ENCODE results near the gene IL17RC. TPM values are rescaled to one million over a fixed set of nuclear protein-coding genes. Genes with fewer than 3 reads are reported as not detected.

IL17RC gene
- total and polyA plus RNA-seq, 2 of the 8 experiments (the other 6 are each of a cell fraction or from before 2014, with no cell fraction given): 11.8 to 13.0 TPM

GRCh38 chr3:9966841-9967240 is 49.9 kb downstream of the IL17RC start:
- Histone ChIP-seq H3K23me2 (ENCODE audit: low read depth, low read length) (no peaks in the 10 kb centered on the region), H3K14ac (ENCODE audit: insufficient read length) (no peak overlapping the region), H3K4me3 (ENCODE audit: extremely low read depth in 1 of 4, insufficient read depth in 2 of 4, low read depth in 3 of 4, low read length in 4 of 4) (no peak overlapping the region), H3K9me3 (ENCODE audit: insufficient read depth in 2 of 2, low read depth in 1 of 2, low read length in 1 of 2) (no peaks in the 10 kb centered on the region), H4K8ac (ENCODE audit: extremely low read depth, insufficient read depth, low read length) (no peak overlapping the region), H3K36me3 (ENCODE audit: control insufficient read depth in 2 of 4, insufficient read depth in 4 of 4, low read length in 3 of 4) (peaks cover 0 to 23% (median 12%) of the 10 kb centered on the region in 4 experiments; a peak in 6 of 8 replicates), H3K18ac (ENCODE audit: extremely low read depth, low read length) (no peak overlapping the region), H3K4me2 (ENCODE audit: insufficient read depth in 1 of 2, low read depth in 2 of 2, low read length in 2 of 2) (no peak overlapping the region), H2BK12ac (ENCODE audit: low read depth, low read length) (no peak overlapping the region), H3K27ac (ENCODE audit: low read depth, low read length) (no peak overlapping the region), H2BK20ac (ENCODE audit: low read length) (no peak overlapping the region), H3K79me1 (ENCODE audit: low read depth, low read length) (no peaks in the 10 kb centered on the region), H3K23ac (ENCODE audit: insufficient read length) (no peak overlapping the region), H2BK15ac (ENCODE audit: low read length) (no peak overlapping the region), H3K27me3 (replicated peaks in 1 of 4; ENCODE audit: control insufficient read depth in 3 of 4, extremely low read depth in 1 of 4, insufficient read depth in 3 of 4, low read length in 3 of 4) (no peaks in the 10 kb centered on the region), H3K79me2 (ENCODE audit: control insufficient read depth in 1 of 2, insufficient read depth in 2 of 2, low read length in 2 of 2) (no peaks in the 10 kb centered on the region), H4K5ac (ENCODE audit: insufficient read length, low read depth, low read length) (no peak overlapping the region), H2AK5ac (ENCODE audit: low read depth, low read length) (no peak overlapping the region), H3K4me1 (replicated peaks in 1 of 4; ENCODE audit: control insufficient read depth in 3 of 4, insufficient read depth in 4 of 4, low read length in 3 of 4) (no peaks in the 10 kb centered on the region), H2BK5ac (ENCODE audit: low read depth, low read length) (no peak overlapping the region), H3K4ac (replicated peaks; ENCODE audit: insufficient read length, low read depth, low read length) (no peak overlapping the region), H4K91ac (replicated peaks; ENCODE audit: insufficient read length, low read length) (no peak overlapping the region), H2AFZ (ENCODE audit: low read length) (no peak overlapping the region), H4K20me1 (replicated peaks in 1 of 2; ENCODE audit: control insufficient read depth in 1 of 2, insufficient read depth in 2 of 2, low read length in 2 of 2) (peaks cover 0 to 1% of the 10 kb centered on the region in 2 experiments), H3K56ac (replicated peaks; ENCODE audit: insufficient read length, low read depth, low read length) (no peak overlapping the region), H2BK120ac (replicated peaks; ENCODE audit: low read depth, low read length) (no peak overlapping the region), H3K9ac (replicated peaks in 1 of 4; ENCODE audit: extremely low read depth in 1 of 4, low read depth in 3 of 4, low read length in 3 of 4) (no peak overlapping the region)
- no peak for DNase-seq (ENCODE audit: low read depth in 1 of 2, low spot score in 2 of 2)
- peak; percentile 16; the same call in 1 of the 2 replicates for TF ChIP-seq MAFK (IDR thresholded peaks at IDR 0.05; ENCODE audit: low read depth, low read length)
- no peak for TF ChIP-seq BCL11A (IDR thresholded peaks at IDR 0.05; ENCODE audit: low read depth in 2 of 2, low read length in 2 of 2)
- FAIRE-seq: no peak
- ChIA-PET POLR2A (ENCODE audit: partially characterized antibody) (interaction anchor here (1.0 kb wide), 1 partner anchor 74 kb away, joined by 3 read pairs; no protein-coding TSS in a partner anchor), CTCF (ENCODE audit: partially characterized antibody) (interaction anchor here (0.6 to 2.4 kb wide), 5 partner anchors 10 to 196 kb away, joined by 3 to 7 read pairs (median 4); no protein-coding TSS in a partner anchor)
- 97% methylated on average over 2 of the region's 2 CpGs; no CpG with 5 or more reads in 1 of the 2 experiments for WGBS, 2 experiments (ENCODE audit: extremely low coverage in 1 of 2, insufficient coverage in 1 of 2, insufficient read length in 1 of 2, insufficient replicate concordance in 2 of 2, low coverage in 1 of 2, low lambda C conversion rate in 2 of 2, missing lambda C conversion rate in 1 of 2)
